Liver (tissue), 9 donors: ENCODE data around the gene USP25. TPM values are rescaled to one million over a fixed set of nuclear protein-coding genes. Genes with fewer than 3 reads are reported as not detected.

ENCODE experiments used
- DNase-seq: peaks from one replicate; pipeline ENCODE4 v3.0.0-alpha.2; 2017; ENCODE audit warnings: low spot score
- H3K27ac ChIP-seq, 2 donors: one replicate each; pipeline ENCODE4 v1.7.0; 2013; ENCODE audit warnings: inconsistent platforms in 2 of 2, low read length in 2 of 2, control low read depth in 1 of 2, low read depth in 1 of 2, mild to moderate bottlenecking in 1 of 2
- H3K27me3 ChIP-seq, 4 donors: one replicate each; pipeline versions ENCODE4 v1.6.1 to v1.7.0; 2013; ENCODE audit warnings: low read length in 3 of 4, inconsistent platforms in 1 of 4, mild to moderate bottlenecking in 1 of 4, moderate library complexity in 1 of 4; ENCODE audit not compliant: control insufficient read depth in 4 of 4, insufficient read depth in 4 of 4
- H3K36me3 ChIP-seq, 4 donors: one replicate each; pipeline versions ENCODE4 v1.6.1 to v1.7.0; 2013; ENCODE audit warnings: low read length in 3 of 4, mild to moderate bottlenecking in 3 of 4, low read depth in 1 of 4, moderate library complexity in 1 of 4; ENCODE audit not compliant: control insufficient read depth in 4 of 4, insufficient read depth in 3 of 4
- H3K4me1 ChIP-seq, 4 donors: one replicate each; pipeline versions ENCODE4 v1.6.1 to v1.7.0; 2013; ENCODE audit warnings: low read length in 3 of 4, mild to moderate bottlenecking in 3 of 4, moderate library complexity in 1 of 4; ENCODE audit not compliant: control insufficient read depth in 4 of 4, insufficient read depth in 4 of 4
- H3K4me3 ChIP-seq, 3 donors: one replicate each; pipeline versions ENCODE4 v1.6.1 to v1.7.0; 2013; ENCODE audit warnings: low read length in 3 of 3, control low read depth in 1 of 3, low read depth in 1 of 3, mild to moderate bottlenecking in 1 of 3
- H3K9ac ChIP-seq, 2 donors: one replicate each; pipeline ENCODE4 v1.7.0; 2013; ENCODE audit warnings: low read length in 2 of 2, mild to moderate bottlenecking in 2 of 2, moderate library complexity in 2 of 2, control low read depth in 1 of 2, low read depth in 1 of 2
- H3K9me3 ChIP-seq, 4 donors: one replicate each; pipeline versions ENCODE4 v1.6.1 to v1.7.0; 2013; ENCODE audit warnings: low read length in 3 of 4; ENCODE audit not compliant: control insufficient read depth in 4 of 4
- FOXA1 ChIP-seq: IDR thresholded peaks from 2 replicates; pipeline ENCODE4 v1.6.1; 2016; ENCODE audit warnings: antibody characterized with exemption
- FOXA2 ChIP-seq: IDR thresholded peaks from 2 replicates; pipeline ENCODE4 v1.6.1; 2016; ENCODE audit warnings: antibody characterized with exemption
- GABPA ChIP-seq, 2 donors: IDR thresholded peaks in 1 of 2; conservative IDR thresholded peaks in 1 of 2; 2 replicates each; pipeline ENCODE4 v1.6.1; 2016; ENCODE audit warnings: antibody characterized with exemption in 2 of 2, mild to moderate bottlenecking in 1 of 2, moderate library complexity in 1 of 2
- HNF4A ChIP-seq, 2 donors: conservative IDR thresholded peaks; 2 replicates each; pipeline ENCODE4 v1.6.1; 2016; ENCODE audit warnings: antibody characterized with exemption in 2 of 2, mild to moderate bottlenecking in 2 of 2
- HNF4G ChIP-seq: IDR thresholded peaks from 2 replicates; pipeline ENCODE4 v1.6.1; 2016; ENCODE audit warnings: antibody characterized with exemption
- RAD21 ChIP-seq, 2 donors: IDR thresholded peaks; 2 replicates each; pipeline ENCODE4 v1.6.1; 2016; ENCODE audit warnings: antibody characterized with exemption in 2 of 2, mild to moderate bottlenecking in 2 of 2
- RXRA ChIP-seq, 2 donors: IDR thresholded peaks; 2 replicates each; pipeline ENCODE4 v1.6.1; 2017 to 2018; ENCODE audit warnings: antibody characterized with exemption in 2 of 2, mild to moderate bottlenecking in 1 of 2
- SP1 ChIP-seq: IDR thresholded peaks from 2 replicates; pipeline ENCODE4 v1.6.1; 2018; ENCODE audit warnings: antibody characterized with exemption, mild to moderate bottlenecking
- TAF1 ChIP-seq: conservative IDR thresholded peaks from 2 replicates; pipeline ENCODE4 v1.6.1; 2016; ENCODE audit warnings: antibody characterized with exemption, mild to moderate bottlenecking
- YY1 ChIP-seq: IDR thresholded peaks from 2 replicates; pipeline ENCODE4 v1.6.1; 2016; ENCODE audit warnings: antibody characterized with exemption, mild to moderate bottlenecking
- WGBS: extraction: QIAGEN DNeasy Blood & Tissue Kit; methylation state at CpG from one replicate; pipeline ENCODE4 v1.1.7; 2013; 5-methylcytosine and 5-hydroxymethylcytosine counted together
- polyA plus RNA-seq, 2 donors: library from polyadenylated mRNA; stranded (reverse) in 1 of 2; unstranded in 1 of 2; fragments of 200-250 nt in 1 of 2; fragments of >200 nt in 1 of 2; fragmentation: Nextera tagmentation in 1 of 2; extraction: Ambion mirVana in 1 of 2; gene quantifications; one replicate each; pipeline versions ENCODE4 v1.2.1 to v1.2.3, GENCODE V29; 2013 to 2015
- total RNA-seq, 2 donors: library from RNA; depleted of rRNA; stranded (reverse); fragments of >200 nt; gene quantifications; one replicate each; pipeline ENCODE4 v1.2.3, GENCODE V29; 2014
- TF ChIP-seq, protein P1 (sequence below): IDR thresholded peaks from 2 replicates; pipeline ENCODE4 v1.6.1; 2016; ENCODE audit warnings: antibody characterized with exemption
- TF ChIP-seq, protein P2 (sequence below): IDR thresholded peaks from 2 replicates; pipeline ENCODE4 v1.6.1; 2016; ENCODE audit warnings: antibody characterized with exemption
- TF ChIP-seq, protein P3 (sequence below): IDR thresholded peaks from 2 replicates; pipeline ENCODE4 v1.6.1; 2016; ENCODE audit warnings: antibody characterized with exemption
- donor health status: healthy.
- donor health status: healthy.
- donor health status: healthy.
- donor health status: healthy.
- donor health status: healthy.

The USP25 gene
- total and polyA plus RNA-seq, 4 donors: 6.0 to 26.7 (median 15.3) TPM

DNA sequence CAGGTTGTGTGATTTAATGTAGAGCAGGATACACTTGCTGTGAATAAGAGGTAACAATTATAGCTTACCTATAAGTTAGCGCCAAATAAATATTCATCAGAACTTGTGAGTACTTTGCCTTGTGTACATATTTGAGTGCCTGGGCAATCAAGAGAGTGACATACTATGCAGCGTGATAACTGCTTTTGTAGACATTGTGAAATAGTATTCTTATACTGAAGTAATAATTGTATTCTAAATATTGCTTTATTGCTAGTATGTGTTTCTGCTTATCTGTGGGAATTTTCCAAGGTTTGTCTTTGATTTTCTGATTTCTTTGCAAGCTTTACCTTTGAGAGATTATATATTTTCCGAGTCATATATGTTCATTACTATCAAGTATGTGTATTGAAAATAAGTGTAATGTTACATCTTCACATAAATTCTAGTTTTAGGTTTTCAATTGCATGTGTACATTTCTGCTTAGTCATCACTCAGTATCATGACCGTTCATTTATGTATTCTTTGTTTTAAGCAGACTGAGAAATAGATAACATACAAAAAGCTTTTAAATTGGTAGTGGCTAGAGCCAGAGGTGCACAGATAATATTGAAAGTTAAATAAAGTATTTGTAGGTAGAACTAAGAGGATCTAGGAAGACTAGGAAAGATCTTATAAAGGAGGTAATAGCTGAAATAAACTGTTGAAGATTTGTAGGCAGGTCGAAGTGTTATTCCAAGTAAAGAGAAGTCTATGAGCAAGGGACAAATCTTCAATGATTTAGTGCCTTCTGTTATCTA lies 19.5 kb downstream of the USP25 start:
- no peak overlapping the region for H3K9ac ChIP-seq
- peak; percentile 65 for TF ChIP-seq FOXA2
- TF ChIP-seq, protein P1, sequence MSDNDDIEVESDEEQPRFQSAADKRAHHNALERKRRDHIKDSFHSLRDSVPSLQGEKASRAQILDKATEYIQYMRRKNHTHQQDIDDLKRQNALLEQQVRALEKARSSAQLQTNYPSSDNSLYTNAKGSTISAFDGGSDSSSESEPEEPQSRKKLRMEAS: peak; percentile 27
- peak in 1 of 2 donors; percentile 36 for TF ChIP-seq HNF4A (conservative IDR thresholded peaks at IDR 0.05)
- TF ChIP-seq GABPA (IDR thresholded peaks at IDR 0.05 in 1 of 2, conservative IDR thresholded peaks at IDR 0.05 in 1 of 2): no peak
- TF ChIP-seq HNF4G: no peak
- TF ChIP-seq, protein P2, sequence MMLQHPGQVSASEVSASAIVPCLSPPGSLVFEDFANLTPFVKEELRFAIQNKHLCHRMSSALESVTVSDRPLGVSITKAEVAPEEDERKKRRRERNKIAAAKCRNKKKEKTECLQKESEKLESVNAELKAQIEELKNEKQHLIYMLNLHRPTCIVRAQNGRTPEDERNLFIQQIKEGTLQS: no peak
- TF ChIP-seq FOXA1: peak; percentile 37
- no peak for TF ChIP-seq YY1
- no peak for TF ChIP-seq RAD21 (IDR thresholded peaks at IDR 0.05)
- peaks cover 3 to 29% (median 14%) of the 10 kb centered on the region in 4 donors for H3K4me1 ChIP-seq
- H3K4me3 ChIP-seq: no peak overlapping the region
- DNase-seq: no peak
- H3K9me3 ChIP-seq: no peaks in the 10 kb centered on the region
- no peaks in the 10 kb centered on the region for H3K36me3 ChIP-seq
- H3K27me3 ChIP-seq: no peaks in the 10 kb centered on the region
- 38% methylated on average over 5 of the region's 5 CpGs for WGBS
- H3K27ac ChIP-seq: no peak overlapping the region

DNA sequence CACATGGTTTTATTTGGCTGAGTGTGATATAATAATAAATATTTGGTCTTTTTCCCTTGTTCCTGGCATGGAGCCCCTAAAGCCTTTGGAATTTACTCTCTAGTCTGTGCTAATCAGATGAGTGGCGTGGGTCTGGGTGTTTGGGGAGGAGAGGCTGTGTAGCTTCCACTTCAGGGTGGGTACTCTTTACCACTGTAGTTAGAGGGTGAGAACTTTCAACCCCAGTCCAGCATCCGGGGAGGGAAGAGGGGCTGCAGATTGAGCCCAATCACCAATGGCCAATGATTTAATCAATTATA lies 20.0 kb downstream of the USP25 start:
- no peak overlapping the region for H3K27ac ChIP-seq

DNA sequence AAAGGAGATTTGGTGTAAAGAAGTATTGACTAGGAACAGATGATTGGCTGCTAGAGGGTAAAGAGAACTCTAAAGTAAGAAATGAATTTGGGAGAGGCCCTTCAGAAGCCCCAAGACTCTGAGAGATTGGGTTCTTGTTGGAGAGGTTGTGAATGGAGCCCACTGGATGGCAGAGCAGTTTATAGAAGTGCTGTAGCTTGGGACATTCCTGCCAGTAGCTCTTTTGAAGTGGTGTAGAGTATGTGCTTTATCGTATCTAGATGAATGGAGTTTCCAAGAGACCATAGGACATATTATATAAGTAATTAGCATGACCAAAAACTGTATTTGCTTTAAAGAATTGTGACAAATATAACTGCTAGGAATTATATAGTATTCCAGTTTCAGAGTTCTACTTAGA lies 21.3 kb downstream of the USP25 start:
- Histone ChIP-seq H3K36me3 (no peaks in the 10 kb centered on the region), H3K4me1 (peaks cover 6 to 42% (median 20%) of the 10 kb centered on the region in 4 donors), H3K9me3 (no peaks in the 10 kb centered on the region), H3K27ac (no peak overlapping the region), H3K9ac (no peak overlapping the region), H3K4me3 (no peak overlapping the region), H3K27me3 (no peaks in the 10 kb centered on the region)
- TF ChIP-seq HNF4A (conservative IDR thresholded peaks at IDR 0.05): no peak
- no peak for TF ChIP-seq SP1
- TF ChIP-seq TAF1: no peak
- TF ChIP-seq FOXA2: no peak
- 83% methylated on average over 1 of the region's 1 CpG for WGBS
- no peak for DNase-seq

More for the DNA sequence above, 20.0 kb downstream of the USP25 start:
- WGBS: 34% methylated on average over 2 of the region's 2 CpGs
- H3K9ac ChIP-seq: no peak overlapping the region
- H3K9me3 ChIP-seq: no peaks in the 10 kb centered on the region
- TF ChIP-seq RXRA (IDR thresholded peaks at IDR 0.05) (no peak), YY1 (no peak), HNF4A (conservative IDR thresholded peaks at IDR 0.05) (peak; percentile 65 to 66), TAF1 (no peak), FOXA2 (no peak)
- TF ChIP-seq, protein P3, sequence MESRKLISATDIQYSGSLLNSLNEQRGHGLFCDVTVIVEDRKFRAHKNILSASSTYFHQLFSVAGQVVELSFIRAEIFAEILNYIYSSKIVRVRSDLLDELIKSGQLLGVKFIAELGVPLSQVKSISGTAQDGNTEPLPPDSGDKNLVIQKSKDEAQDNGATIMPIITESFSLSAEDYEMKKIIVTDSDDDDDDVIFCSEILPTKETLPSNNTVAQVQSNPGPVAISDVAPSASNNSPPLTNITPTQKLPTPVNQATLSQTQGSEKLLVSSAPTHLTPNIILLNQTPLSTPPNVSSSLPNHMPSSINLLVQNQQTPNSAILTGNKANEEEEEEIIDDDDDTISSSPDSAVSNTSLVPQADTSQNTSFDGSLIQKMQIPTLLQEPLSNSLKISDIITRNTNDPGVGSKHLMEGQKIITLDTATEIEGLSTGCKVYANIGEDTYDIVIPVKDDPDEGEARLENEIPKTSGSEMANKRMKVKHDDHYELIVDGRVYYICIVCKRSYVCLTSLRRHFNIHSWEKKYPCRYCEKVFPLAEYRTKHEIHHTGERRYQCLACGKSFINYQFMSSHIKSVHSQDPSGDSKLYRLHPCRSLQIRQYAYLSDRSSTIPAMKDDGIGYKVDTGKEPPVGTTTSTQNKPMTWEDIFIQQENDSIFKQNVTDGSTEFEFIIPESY: no peak
- H3K4me1 ChIP-seq: peaks cover 5 to 35% (median 19%) of the 10 kb centered on the region in 4 donors
- DNase-seq: no peak
- H3K36me3 ChIP-seq: no peaks in the 10 kb centered on the region
- H3K27me3 ChIP-seq: no peaks in the 10 kb centered on the region
- H3K4me3 ChIP-seq: no peak overlapping the region
